ENCODE measurements around the gene DENND4A.
A peak's percentile ranks its signal among the peaks of the same experiment; 100 is the strongest.
"Not testable (repeated sequence)": the region's sequence is repeated elsewhere in the genome, so short reads cannot be mapped to it uniquely, and the experiment has no call there.

The DENND4A gene

GRCh38 chr15:65632780-65633375 lies 159.2 kb downstream of the DENND4A start:
- DNase-seq (ENCODE audit: low spot score), result no peak

- DNase-seq (ENCODE audit: low spot score), result no peak
These were observed 160.6 kb downstream of the DENND4A start for GRCh38 chr15:65631503-65631902.

GRCh38 chr15:65630760-65631159 lies 161.3 kb downstream of the DENND4A start:
- DNase-seq (ENCODE audit: low spot score), result no peak

GRCh38 chr15:65629548-65629947 lies 162.5 kb downstream of the DENND4A start:
- no peak for DNase-seq (ENCODE audit: low spot score)

GRCh38 chr15:65626856-65627255 lies 165.2 kb downstream of the DENND4A start:
- no peak for DNase-seq (ENCODE audit: low spot score)

GRCh38 chr15:65623103-65623502 lies 169.0 kb downstream of the DENND4A start:
- DNase-seq (ENCODE audit: low spot score), result no peak

- DNase-seq (ENCODE audit: low spot score), result no peak
These were observed 170.5 kb downstream of the DENND4A start, which contains the start of gene SLC24A1 for GRCh38 chr15:65621638-65622037. Gene SLC24A1 (plus strand): TSS chr15:65621938. CDS start chr15:65624081, 2,143 bp downstream.

- no peak for DNase-seq (ENCODE audit: low spot score)
These were observed 171.3 kb downstream of the DENND4A start for GRCh38 chr15:65620833-65621232.

- DNase-seq (ENCODE audit: low spot score), result no peak
These were observed 172.3 kb downstream of the DENND4A start for GRCh38 chr15:65619626-65620290.

- no peak for DNase-seq (ENCODE audit: low spot score)
These were observed 173.5 kb downstream of the DENND4A start for GRCh38 chr15:65618560-65619109.

- not testable (repeated sequence) for DNase-seq (ENCODE audit: low spot score)
These were observed 176.2 kb downstream of the DENND4A start for GRCh38 chr15:65615887-65616286.

GRCh38 chr15:65612949-65613744 lies 178.9 kb downstream of the DENND4A start:
- DNase-seq (ENCODE audit: low spot score), result no peak

- DNase-seq (ENCODE audit: low spot score), result no peak
These were observed 179.5 kb downstream of the DENND4A start for GRCh38 chr15:65612616-65612946.

- DNase-seq (ENCODE audit: low spot score), result no peak
These were observed 180.0 kb downstream of the DENND4A start for GRCh38 chr15:65611888-65612615.

- DNase-seq (ENCODE audit: low spot score), result peak; percentile 99
These were observed 181.0 kb downstream of the DENND4A start, which contains the start of gene INTS14 for GRCh38 chr15:65610871-65611718. Gene INTS14 (minus strand): TSS chr15:65611131. CDS start chr15:65607380, 3,751 bp downstream.

Data from D341Med (cell line).